Measurements from ENCODE around the gene CDKN1C.

- peak; percentile 50; the same call in 1 of the 2 replicates for TF ChIP-seq TAF1 (IDR thresholded peaks at IDR 0.05; ENCODE audit: low read depth, low read length)
- no peak for TF ChIP-seq BCL11A (IDR thresholded peaks at IDR 0.05; ENCODE audit: low read depth in 2 of 2, low read length in 2 of 2)
- TF ChIP-seq E2F6 (IDR thresholded peaks at IDR 0.05), result peak; percentile 95
- no peak for TF ChIP-seq SAP30 (IDR thresholded peaks at IDR 0.05; ENCODE audit: insufficient read depth, insufficient replicate concordance, low read length)
- no peak for TF ChIP-seq ATF2 (IDR thresholded peaks at IDR 0.05; ENCODE audit: low read length)
- no peak for TF ChIP-seq CTCF (IDR thresholded peaks at IDR 0.05; ENCODE audit: control extremely low read depth in 1 of 3, insufficient read depth in 1 of 3, low read depth in 1 of 3, low read length in 3 of 3)
- no peak for TF ChIP-seq CHD2 (IDR thresholded peaks at IDR 0.05; ENCODE audit: low read length)
- TF ChIP-seq RAD21 (IDR thresholded peaks at IDR 0.05 in 1 of 2, conservative IDR thresholded peaks at IDR 0.05 in 1 of 2; ENCODE audit: low read depth in 2 of 2, low read length in 2 of 2), result no peak
- no peak for TF ChIP-seq EGR1 (IDR thresholded peaks at IDR 0.05; ENCODE audit: borderline replicate concordance, low read depth, low read length)
- TF ChIP-seq JUND (IDR thresholded peaks at IDR 0.05; ENCODE audit: low read length), result no peak
- TF ChIP-seq EZH2 (IDR thresholded peaks at IDR 0.05; ENCODE audit: low read depth, low read length, severe bottlenecking), result peak; percentile 91
Observed at GRCh38 chr11:2928605-2929530, 43.3 kb upstream of the CDKN1C start, which contains the start of gene PHLDA2.

Measured in H1 (cell line).